GM21576 (cell line): Measurements from ENCODE around the gene SDK2.

ENCODE experiments used
- ATAC-seq: cut with Tn5 transposase; IDR thresholded peaks from one replicate; pipeline ENCODE4 v1.9.1; 2021; ENCODE audit warnings: mild to moderate bottlenecking, moderate library complexity; ENCODE audit not compliant: unreplicated experiment

SDK2 gene

DNA sequence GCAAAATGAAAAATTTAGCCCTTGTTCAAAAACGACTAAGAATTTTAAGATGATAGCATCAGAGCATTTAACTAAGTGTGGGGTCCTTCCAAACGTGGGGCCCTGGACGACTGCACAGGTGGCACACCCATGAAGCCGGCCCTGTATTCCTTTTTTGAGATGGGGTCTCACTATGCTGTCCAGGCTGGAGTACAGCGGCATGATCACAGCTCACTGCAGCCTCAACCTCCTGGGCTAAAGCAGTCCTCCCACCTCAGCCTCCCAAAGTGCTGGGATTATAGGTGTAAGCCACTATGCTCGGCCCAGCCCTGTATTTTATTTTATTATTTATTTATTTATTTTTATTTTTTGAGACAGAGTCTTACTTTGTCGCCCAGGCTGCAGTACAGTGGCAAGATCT lies 241.8 kb downstream of the SDK2 start:
- no peak for ATAC-seq

GRCh38 chr17:73401911-73402310 lies 242.3 kb downstream of the SDK2 start:
- ATAC-seq = no peak

GRCh38 chr17:73400915-73401545 lies 243.2 kb downstream of the SDK2 start:
- no peak for ATAC-seq

- no peak for ATAC-seq
Measured at GRCh38 chr17:73399056-73399455, 245.2 kb downstream of the SDK2 start.

DNA sequence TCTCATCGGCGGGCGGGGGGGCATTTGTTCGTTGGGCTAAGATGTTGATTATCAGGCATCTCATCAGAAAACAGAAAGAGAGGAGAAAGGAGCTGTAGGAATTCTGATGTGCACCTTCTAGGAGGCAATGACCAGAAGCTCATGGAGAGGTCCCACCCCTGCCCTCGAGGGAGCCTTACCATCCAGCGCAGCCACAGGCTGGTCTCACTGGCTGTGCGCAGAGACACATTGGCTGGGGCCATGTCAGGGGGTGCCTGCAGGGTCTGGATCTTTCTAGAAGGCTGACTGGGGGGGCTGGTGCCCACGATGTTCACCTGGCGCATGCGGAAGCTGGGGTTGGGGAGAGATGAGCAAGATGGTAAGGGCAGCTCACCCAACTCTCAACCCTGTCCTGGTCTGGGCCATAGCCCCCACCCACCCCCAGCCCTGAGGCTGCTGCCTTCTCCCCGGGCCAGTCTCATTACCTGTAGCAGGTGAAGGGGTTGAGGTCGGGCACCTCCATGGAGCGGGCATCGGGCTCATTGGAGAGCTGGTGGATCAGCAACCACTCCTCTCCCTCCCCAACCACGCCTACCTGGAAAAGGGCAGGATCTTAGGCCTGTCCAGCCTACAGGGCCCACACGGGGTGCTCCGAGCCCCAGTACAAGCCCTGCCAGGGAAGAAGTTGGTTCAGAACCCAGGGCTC lies 246.2 kb downstream of the SDK2 start:
- ATAC-seq = no peak

DNA sequence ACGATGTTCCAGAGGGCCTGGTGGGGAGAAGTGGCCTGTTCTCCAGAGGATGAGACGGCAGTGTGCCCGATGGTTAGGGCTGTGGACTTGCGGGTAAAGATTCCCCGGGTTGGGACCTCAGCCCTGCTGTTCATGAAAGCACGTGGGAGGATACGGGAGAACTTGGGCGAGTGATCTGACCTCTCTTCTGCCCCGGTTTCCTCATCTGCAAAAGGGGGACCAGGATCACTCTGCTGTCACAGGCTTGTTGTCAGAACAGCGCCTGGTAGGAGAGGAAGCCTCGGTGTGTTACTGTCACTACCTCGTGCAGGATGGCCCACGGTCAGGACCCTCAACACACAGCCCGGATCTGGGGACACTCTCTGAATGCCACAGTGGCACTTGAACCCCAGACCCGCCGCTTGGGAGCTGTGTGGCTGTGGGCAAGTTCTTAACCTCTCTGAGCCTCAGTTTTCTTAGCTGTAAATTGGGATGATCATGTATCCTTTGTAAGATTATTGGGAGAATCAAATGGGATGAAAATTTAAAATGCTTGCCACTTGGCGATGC lies 246.9 kb downstream of the SDK2 start:
- no peak for ATAC-seq

DNA sequence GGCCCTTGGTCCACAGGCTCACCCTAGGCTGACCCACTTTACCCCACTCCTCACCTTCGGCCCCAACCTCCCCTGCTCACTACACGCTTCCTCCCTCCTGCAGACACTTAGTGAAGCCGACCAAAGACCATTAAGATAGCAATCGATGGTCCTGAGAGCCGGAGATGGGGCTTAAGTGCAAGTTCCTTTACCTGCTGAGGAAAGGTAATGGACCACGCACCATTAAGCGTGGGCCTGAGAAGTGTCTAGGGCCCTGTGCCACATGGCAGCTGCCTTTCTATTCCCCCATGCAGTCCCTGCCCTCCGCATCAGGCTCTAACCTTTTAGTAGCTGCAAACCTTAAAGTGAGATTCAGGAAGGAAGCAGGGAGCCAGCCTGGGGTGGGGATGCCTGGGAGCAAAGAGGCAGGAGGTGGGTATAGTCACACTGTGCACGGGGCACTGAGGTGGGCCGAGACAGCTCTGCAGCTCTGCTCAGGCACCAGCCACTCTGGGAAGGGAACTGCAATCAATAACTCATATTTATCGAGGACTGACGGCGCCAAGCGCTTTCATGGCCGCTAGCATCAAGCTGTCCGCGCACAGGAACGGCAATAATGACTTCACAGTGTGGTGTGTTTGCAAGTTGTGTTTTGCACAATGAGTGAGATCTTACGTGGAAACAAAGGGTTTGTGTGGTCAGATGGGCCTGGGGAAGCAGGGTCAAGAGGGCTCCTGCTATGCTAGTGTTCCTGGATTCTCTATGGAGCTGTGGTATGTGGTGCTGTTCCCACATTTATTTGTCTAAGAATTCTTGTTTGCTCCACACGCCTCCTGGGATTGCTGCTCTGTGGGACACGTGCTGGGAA lies 247.6 kb downstream of the SDK2 start:
- no peak for ATAC-seq

DNA sequence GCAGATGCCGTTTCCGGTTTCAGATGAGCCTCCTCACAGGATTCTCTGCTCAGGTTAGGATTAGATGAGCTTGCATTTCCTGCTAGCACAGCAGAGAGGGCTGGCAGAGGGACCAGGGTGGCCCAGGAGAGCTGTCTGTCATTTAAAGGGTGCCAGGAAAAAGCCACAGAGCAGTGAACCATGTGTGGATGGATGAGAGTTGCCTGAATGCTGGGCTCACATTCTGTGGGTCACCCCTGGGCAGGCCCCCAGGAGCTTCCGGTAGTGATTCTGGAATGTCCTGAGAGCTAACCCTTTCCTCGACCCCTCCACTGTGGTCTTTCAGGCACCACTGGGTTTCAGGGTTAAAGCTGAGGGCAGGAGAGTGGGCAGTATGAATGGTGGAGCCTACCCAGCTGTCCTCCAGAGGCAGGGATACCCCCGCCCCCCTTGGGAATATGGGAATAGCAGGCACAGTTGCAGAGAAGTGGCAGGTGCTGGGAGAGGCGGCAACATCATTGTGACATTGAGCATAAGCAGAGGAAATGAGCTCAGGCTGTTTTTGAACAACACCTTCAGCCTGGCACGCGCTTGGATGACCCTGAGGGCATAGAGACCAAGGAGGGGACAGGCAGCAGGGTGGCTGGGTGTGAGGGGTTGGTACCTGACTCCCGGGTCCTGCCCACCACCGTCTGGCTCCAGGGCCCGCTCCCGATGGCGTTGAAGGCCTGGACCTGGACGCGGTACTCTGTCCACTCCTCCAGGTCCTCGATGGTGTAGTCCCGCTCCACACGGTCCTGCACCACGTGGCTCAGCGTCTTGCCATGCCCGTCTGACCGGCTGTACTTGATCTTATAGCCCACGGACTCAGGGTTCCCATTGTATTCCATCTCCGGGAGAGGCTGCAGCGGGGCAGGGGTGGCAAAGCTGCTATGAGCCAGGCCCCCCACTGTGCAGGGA lies 249.5 kb downstream of the SDK2 start:
- ATAC-seq = no peak

- no peak for ATAC-seq
Measured at GRCh38 chr17:73393962-73394361, 250.3 kb downstream of the SDK2 start.

GRCh38 chr17:73393381-73393780 lies 250.9 kb downstream of the SDK2 start:
- no peak for ATAC-seq

GRCh38 chr17:73391331-73392265 lies 252.6 kb downstream of the SDK2 start:
- no peak for ATAC-seq

GRCh38 chr17:73390851-73391250 lies 253.4 kb downstream of the SDK2 start:
- ATAC-seq = no peak

DNA sequence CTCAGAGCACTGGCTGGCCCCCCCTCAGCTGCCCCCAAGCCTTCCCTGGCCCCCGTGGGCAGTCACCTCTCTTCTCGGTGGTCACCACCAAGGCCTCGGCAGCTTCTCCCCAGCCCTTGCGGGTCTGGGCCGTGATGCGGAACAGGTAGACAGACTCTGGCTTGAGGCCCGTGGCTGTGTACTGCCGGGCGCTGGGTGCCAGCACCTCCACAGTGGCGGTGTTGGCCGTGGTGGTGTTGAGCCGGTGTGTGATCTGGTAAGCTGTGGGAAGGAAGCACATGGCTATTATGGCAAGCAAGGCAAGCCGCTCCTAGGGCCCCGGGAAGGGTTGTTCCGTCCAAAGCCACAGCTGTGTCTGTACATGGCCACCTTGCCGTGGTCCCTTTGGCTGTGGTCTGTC lies 254.0 kb downstream of the SDK2 start:
- no peak for ATAC-seq

DNA sequence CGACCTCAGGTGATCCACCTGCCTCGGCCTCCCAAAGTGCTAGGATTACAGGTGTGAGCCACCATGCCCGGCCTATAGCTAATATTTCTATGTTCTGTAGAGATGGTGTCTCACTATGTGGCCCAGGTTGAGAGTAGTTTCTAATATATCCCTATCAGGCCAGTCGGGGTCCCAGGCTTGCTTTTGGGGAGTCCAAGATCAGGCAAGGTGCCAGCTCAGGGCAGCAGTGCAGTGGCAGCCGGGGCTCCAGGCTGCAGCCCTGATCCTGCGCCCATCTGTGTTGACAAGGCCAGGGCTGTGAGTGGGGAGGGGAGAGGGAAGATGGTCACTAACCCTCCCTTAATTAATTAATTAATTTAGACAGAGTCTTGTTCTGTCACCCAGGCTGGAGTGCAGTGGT lies 254.8 kb downstream of the SDK2 start:
- no peak for ATAC-seq

- no peak for ATAC-seq
Measured at GRCh38 chr17:73388578-73388905, 255.7 kb downstream of the SDK2 start.

DNA sequence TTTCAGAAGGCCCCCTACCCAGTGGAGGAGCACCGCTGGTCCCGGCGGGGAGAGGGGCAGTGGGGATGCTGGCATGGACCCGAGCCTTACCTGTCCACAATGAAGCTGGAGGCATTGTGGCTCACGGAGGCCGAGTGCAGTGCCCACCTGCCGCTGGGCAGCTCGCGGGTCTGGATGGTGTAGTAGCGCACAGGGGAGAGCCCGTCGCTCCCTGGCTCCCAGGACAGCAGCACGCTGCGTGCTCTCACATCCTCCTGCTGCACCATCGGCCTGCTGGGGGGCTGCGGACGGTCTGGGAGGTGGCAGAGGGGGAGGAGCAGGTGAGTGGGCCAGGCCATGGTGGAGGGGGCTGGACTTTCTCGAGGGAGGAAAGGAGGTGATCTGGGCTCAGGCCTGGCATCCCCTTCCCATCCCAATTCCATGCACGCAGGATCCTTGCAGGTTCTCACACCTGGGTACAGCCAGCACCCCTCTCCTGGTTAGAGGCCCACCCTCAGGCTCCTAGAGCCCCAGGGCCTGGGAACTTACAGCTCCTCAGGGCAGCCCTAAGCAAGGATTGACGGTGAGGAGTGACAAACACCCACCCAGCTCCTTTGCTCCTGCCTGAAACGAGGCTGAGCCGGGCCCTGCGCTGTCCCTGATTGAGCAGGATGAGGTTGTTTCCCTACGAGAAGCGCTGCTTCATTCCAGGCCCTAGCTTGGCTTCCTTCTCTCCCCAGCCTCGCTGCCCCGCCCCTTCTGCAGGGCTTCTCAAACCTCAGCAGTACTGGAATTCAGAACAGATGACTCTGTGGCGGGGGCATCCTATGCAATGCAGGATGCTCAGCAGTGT lies 256.3 kb downstream of the SDK2 start:
- ATAC-seq = no peak

- no peak for ATAC-seq
Measured at GRCh38 chr17:73386561-73386960, 257.7 kb downstream of the SDK2 start.

DNA sequence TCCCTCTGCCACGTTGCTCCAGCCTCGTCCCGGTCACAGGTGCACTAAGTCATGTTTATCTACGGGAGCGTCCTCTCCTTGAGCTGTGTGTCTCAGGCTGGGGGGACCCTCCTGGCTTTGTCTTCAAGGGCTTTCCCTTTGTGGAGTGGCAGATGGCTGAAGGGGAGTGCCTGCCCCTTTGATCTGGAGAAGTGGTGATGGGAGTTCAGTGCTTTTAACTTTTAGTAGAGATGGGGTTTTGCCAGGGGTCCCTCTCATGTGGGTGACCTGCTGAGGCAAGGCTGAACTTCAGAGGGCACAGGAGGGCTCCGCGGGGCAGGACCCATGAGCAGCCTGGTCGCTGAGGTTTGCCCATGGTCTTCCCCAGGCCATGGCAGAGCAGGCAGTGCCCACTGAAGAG lies 259.3 kb downstream of the SDK2 start:
- no peak for ATAC-seq
